K562 (cell line): ENCODE results near the gene NSF. TPM values are rescaled to one million over a fixed set of nuclear protein-coding genes. Genes with fewer than 3 reads are reported as not detected.

ENCODE experiments used
- ATAC-seq: fragments of 200-7000 bp; cut with Tn5 transposase; 3 replicates; pipeline ENCODE4 v1.9.1; 2020; ENCODE audit warnings: moderate library complexity
- BruUV-seq: library from RNA; stranded (reverse); fragments of 400-500 nt; replicated peaks from 2 replicates; lab custom pipeline; 2021; lab: Mats Ljungman, UMichigan
- CTCF ChIA-PET: fragments of 300-600 bp; formaldehyde crosslinking; extraction: SDS; loops from one replicate; lab custom pipeline; 2021; ENCODE audit warnings: low intra/inter-chr PET ratio; lab: Yijun Ruan, JAX
- POLR2A ChIA-PET: fragments of 300-600, 350-650 bp; sonication (Branson Sonifier 250); formaldehyde crosslinking; extraction: SDS; loops from one replicate; lab custom pipeline; 2021; ENCODE audit warnings: antibody characterized with exemption, inconsistent platforms; lab: Yijun Ruan, JAX
- DNase-seq, 4 experiments: peaks; one replicate each; pipeline versions ENCODE4 v3.0.0 to v3.0.0-alpha.2; 2011 to 2018; ENCODE audit warnings: low spot score in 3 of 4, mixed read lengths in 3 of 4; ENCODE audit errors: extremely low read depth in 1 of 4
- FAIRE-seq: peaks from 2 replicates; lab custom pipeline; 2011; peaks lifted over from hg19 to GRCh38; lab: Jason Lieb, UNC
- H2AFZ ChIP-seq: 2 replicates; pipeline ENCODE4 v1.6.0; 2011; ENCODE audit warnings: low read depth, low read length, control low read depth, inconsistent platforms
- H3K27ac ChIP-seq: fragments of 200-600 bp; 3 replicates; pipeline ENCODE4 v1.8.0; 2011; ENCODE audit warnings: low read depth, mild to moderate bottlenecking, control low read depth, inconsistent platforms, low read length, moderate library complexity, mixed read lengths; ENCODE audit errors: extremely low read depth
- H3K27me3 ChIP-seq, 2 experiments: fragments of 300-600 bp in 1 of 2; 2 replicates in 1 of 2; 3 replicates in 1 of 2; pipeline versions ENCODE4 v1.6.0 to v1.8.0; 2011; ENCODE audit warnings: inconsistent platforms in 2 of 2, low read length in 2 of 2, mild to moderate bottlenecking in 1 of 2, mixed read lengths in 1 of 2, moderate library complexity in 1 of 2; ENCODE audit not compliant: control insufficient read depth in 2 of 2, insufficient read depth in 2 of 2
- H3K36me3 ChIP-seq: fragments of 300-600 bp; 3 replicates; pipeline ENCODE4 v1.8.0; 2011; ENCODE audit warnings: mild to moderate bottlenecking, low read length, inconsistent platforms; ENCODE audit not compliant: control insufficient read depth, insufficient read depth
- H3K4me1 ChIP-seq, 2 experiments: fragments of 200-600 bp in 1 of 2; replicated peaks in 1 of 2; 2 replicates in 1 of 2; 3 replicates in 1 of 2; pipeline versions ENCODE4 v1.5.1 to v1.8.0; 2011; ENCODE audit warnings: inconsistent platforms in 2 of 2, low read length in 2 of 2, mild to moderate bottlenecking in 1 of 2, mixed read lengths in 1 of 2, moderate library complexity in 1 of 2; ENCODE audit not compliant: control insufficient read depth in 2 of 2, insufficient read depth in 2 of 2
- H3K4me2 ChIP-seq: 2 replicates; pipeline ENCODE4 v1.6.1; 2011; ENCODE audit warnings: low read length, control low read depth, inconsistent platforms, mixed read lengths; ENCODE audit not compliant: insufficient read depth
- H3K4me3 ChIP-seq: fragments of 200-600 bp; sonication (generic), shearing (Covaris generic); 2 replicates; pipeline ENCODE4 v1.5.1; 2016; ENCODE audit warnings: control low read depth, inconsistent platforms
- H3K79me2 ChIP-seq: fragments of 200-600 bp; 3 replicates; pipeline ENCODE4 v1.8.0; 2011; ENCODE audit warnings: low read length, inconsistent platforms; ENCODE audit not compliant: control insufficient read depth, insufficient read depth
- H3K9ac ChIP-seq, 2 experiments: 2 replicates each; pipeline versions ENCODE4 v1.6.0 to v1.6.1; 2011; ENCODE audit warnings: low read depth in 2 of 2, low read length in 2 of 2, control low read depth in 1 of 2, inconsistent platforms in 1 of 2, mild to moderate bottlenecking in 1 of 2, mixed read lengths in 1 of 2; ENCODE audit not compliant: insufficient read depth in 1 of 2
- H3K9me1 ChIP-seq: one replicate; pipeline ENCODE4 v1.6.0; 2011; ENCODE audit warnings: inconsistent platforms, mild to moderate bottlenecking, low read length, moderate library complexity; ENCODE audit not compliant: control insufficient read depth, insufficient read depth
- H3K9me3 ChIP-seq: replicated peaks from 2 replicates; pipeline ENCODE4 v1.5.1; 2011; ENCODE audit warnings: low read depth, low read length, inconsistent platforms; ENCODE audit not compliant: control insufficient read depth, insufficient read depth
- H4K20me1 ChIP-seq: replicated peaks from 2 replicates; pipeline ENCODE4 v1.6.1; 2011; ENCODE audit warnings: low read length, inconsistent platforms, mixed read lengths; ENCODE audit not compliant: control insufficient read depth, insufficient read depth
- BACH1 ChIP-seq: fragments of 200-800 bp; sonication (Bioruptor generic); IDR thresholded peaks from 2 replicates; pipeline ENCODE4 v1.6.1; 2016; ENCODE audit warnings: missing genetic modification characterization, missing compliant biosample characterization
- CTBP1 ChIP-seq: fragments of 450-650 bp; IDR thresholded peaks from 2 replicates; pipeline ENCODE4 v1.6.1; 2016; ENCODE audit warnings: borderline replicate concordance
- DACH1 ChIP-seq: fragments of 450-650 bp; IDR thresholded peaks from 2 replicates; pipeline ENCODE4 v1.6.1; 2018; ENCODE audit not compliant: partially characterized antibody
- DIDO1 ChIP-seq: fragments of 450-650 bp; IDR thresholded peaks from 2 replicates; pipeline ENCODE4 v1.6.1; 2016; ENCODE audit warnings: low read depth, missing biosample characterization, missing genetic modification characterization
- FOXJ2 ChIP-seq: fragments of 200-800 bp; sonication (Bioruptor generic); IDR thresholded peaks from 2 replicates; pipeline ENCODE4 v1.6.1; 2016; ENCODE audit warnings: missing genetic modification characterization, missing compliant biosample characterization
- FOXK2 ChIP-seq, 2 experiments: fragments of 450-650 bp; IDR thresholded peaks in 1 of 2; conservative IDR thresholded peaks in 1 of 2; 2 replicates each; pipeline ENCODE4 v1.6.1; 2016; ENCODE audit warnings: low read depth in 2 of 2, mild to moderate bottlenecking in 1 of 2
- KLF6 ChIP-seq: fragments of 250-450 bp; sonication (Bioruptor Pico); IDR thresholded peaks from 2 replicates; pipeline ENCODE4 v1.4.0; 2020; ENCODE audit warnings: mild to moderate bottlenecking, moderate library complexity, borderline replicate concordance
- PCBP1 ChIP-seq: fragments of 200-400 bp; formaldehyde crosslinking; IDR thresholded peaks from 2 replicates; pipeline ENCODE4 v1.6.1; 2018; ENCODE audit warnings: mild to moderate bottlenecking, low read depth, low read length; ENCODE audit not compliant: poor library complexity, severe bottlenecking
- RFX5 ChIP-seq: IDR thresholded peaks from 2 replicates; pipeline ENCODE4 v1.6.1; 2011; ENCODE audit warnings: low read depth, mild to moderate bottlenecking, improper control_type of control experiment, low read length
- SMAD3 ChIP-seq: fragments of 450-650 bp; formaldehyde crosslinking; conservative IDR thresholded peaks from 2 replicates; pipeline ENCODE4 v1.4.0; 2020; ENCODE audit warnings: mild to moderate bottlenecking
- SMARCA4 ChIP-seq: fragments of 450-650 bp; IDR thresholded peaks from 2 replicates; pipeline ENCODE4 v1.6.1; 2016
- THRA ChIP-seq: fragments of 450-650 bp; IDR thresholded peaks from 2 replicates; pipeline ENCODE4 v1.6.1; 2017; ENCODE audit warnings: mild to moderate bottlenecking, moderate library complexity
- ZFP36 ChIP-seq: fragments of 150-350 bp; IDR thresholded peaks from 2 replicates; pipeline ENCODE4 v1.6.1; 2018; ENCODE audit warnings: low read length, low read depth; ENCODE audit not compliant: partially characterized antibody
- ZFPM2 ChIP-seq: fragments of 250-450 bp; sonication (Bioruptor Pico); IDR thresholded peaks from 2 replicates; pipeline ENCODE4 v1.5.1; 2022; ENCODE audit warnings: mild to moderate bottlenecking
- ZNF77 ChIP-seq: fragments of 250-450 bp; sonication (Bioruptor Pico); IDR thresholded peaks from 2 replicates; pipeline ENCODE4 v1.5.0; 2020
- ZNF780A ChIP-seq: fragments of 250-450 bp; sonication (Bioruptor Pico); IDR thresholded peaks from 2 replicates; pipeline ENCODE4 v1.5.0; 2021; ENCODE audit warnings: mild to moderate bottlenecking
- WGBS: fragments of 100-300 bp; shearing (Covaris generic); methylation state at CpG from one replicate; pipeline ENCODE4 v1.1.6; 2016; ENCODE audit warnings: low coverage, mixed read lengths; ENCODE audit not compliant: insufficient coverage; ENCODE audit errors: missing lambda C conversion rate; 5-methylcytosine and 5-hydroxymethylcytosine counted together
- in situ Hi-C: fragments of 300-500 bp; cut with MboI; formaldehyde crosslinking; loops from 4 replicates; pipeline ENCODE4 v1.15.0; 2018; ENCODE audit warnings: inconsistent platforms, mixed read lengths
- intact Hi-C: fragments of 100-400 bp; cut with micrococcal nuclease; formaldehyde crosslinking; loops from 2 replicates; pipeline ENCODE4 v1.14.2; 2022
- polyA plus RNA-seq, 8 experiments: library from polyadenylated mRNA; depleted of rRNA in 4 of 8; stranded (reverse) in 5 of 8; unstranded in 3 of 8; fragments of >200 nt; fragmentation: Nextera tagmentation in 2 of 8; fragmentation: Illumina TruSeq in 1 of 8; extraction: Ambion mirVana in 2 of 8; extraction: Trizol in 1 of 8; gene quantifications; 2 replicates each; pipeline versions ENCODE4 v1.2.1 to v1.2.3, GENCODE V29; 2011 to 2014; ENCODE audit warnings: inconsistent platforms in 1 of 8, missing spikeins in 1 of 8
- total RNA-seq, 7 experiments: library from RNA; depleted of rRNA in 6 of 7; stranded (reverse); fragments of >200 nt in 6 of 7; fragmentation: Illumina TruSeq in 2 of 7; extraction: Trizol in 2 of 7; gene quantifications; 2 replicates each; pipeline versions ENCODE4 v1.2.1 to v1.2.3, GENCODE V29; 2011 to 2021; ENCODE audit warnings: low replicate concordance in 1 of 7
- TF ChIP-seq, protein P1 (sequence below): fragments of 250-450 bp; sonication (Bioruptor Pico); IDR thresholded peaks from 2 replicates; pipeline ENCODE4 v1.6.1; 2021; ENCODE audit warnings: mild to moderate bottlenecking

The NSF gene
- total and polyA plus RNA-seq, 9 of the 15 experiments (the other 6 are each of a cell fraction or from before 2014, with no cell fraction given), result 16.7 to 39.8 (median 36.7) TPM

- Histone ChIP-seq H2AFZ (no peak overlapping the region), H3K79me2 (no peaks in the 10 kb centered on the region), H4K20me1 (no peaks in the 10 kb centered on the region), H3K4me3 (no peak overlapping the region), H3K27me3 (no peaks in the 10 kb centered on the region), H3K9me1 (no peaks in the 10 kb centered on the region), H3K9me3 (no peaks in the 10 kb centered on the region), H3K4me2 (no peak overlapping the region), H3K27ac (no peak overlapping the region), H3K9ac (no peak overlapping the region), H3K36me3 (peaks cover 62% of the 10 kb centered on the region), H3K4me1 (no peaks in the 10 kb centered on the region; a peak in 1 of 5 replicates)
- in situ Hi-C loops (loop anchor here (25.0 kb wide), 1 partner anchor 316 kb away; no protein-coding TSS in a partner anchor), intact Hi-C loops (no loop called here)
- TF ChIP-seq ZFPM2, result no peak
- no peak for TF ChIP-seq THRA
- no peak for TF ChIP-seq PCBP1
- no peak for TF ChIP-seq BACH1
- TF ChIP-seq ZFP36, result no peak
- no peak for TF ChIP-seq FOXK2 (conservative IDR thresholded peaks at IDR 0.05 in 1 of 2, IDR thresholded peaks at IDR 0.05 in 1 of 2; ENCODE audit: low read depth in 2 of 2)
- TF ChIP-seq SMAD3 (CRISPR knock-in tag), result no peak
- TF ChIP-seq SMARCA4, result no peak
- no peak for TF ChIP-seq KLF6
- TF ChIP-seq DACH1, result no peak
- TF ChIP-seq ZNF77 (CRISPR knock-in tag), result no peak
- TF ChIP-seq RFX5, result no peak
- TF ChIP-seq CTBP1, result no peak
- TF ChIP-seq, protein P1, sequence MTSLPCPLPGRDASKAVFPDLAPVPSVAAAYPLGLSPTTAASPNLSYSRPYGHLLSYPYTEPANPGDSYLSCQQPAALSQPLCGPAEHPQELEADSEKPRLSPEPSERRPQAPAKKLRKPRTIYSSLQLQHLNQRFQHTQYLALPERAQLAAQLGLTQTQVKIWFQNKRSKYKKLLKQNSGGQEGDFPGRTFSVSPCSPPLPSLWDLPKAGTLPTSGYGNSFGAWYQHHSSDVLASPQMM (CRISPR knock-in tag), result no peak
- no peak for TF ChIP-seq ZNF780A (CRISPR knock-in tag)
- no peak for TF ChIP-seq FOXJ2
- no peak for TF ChIP-seq DIDO1 (tag)
- DNase-seq, result no peak
- no peak for ATAC-seq
- ChIA-PET CTCF (no interaction called here), POLR2A (interaction anchor here (1.4 kb wide), 1 partner anchor 11 kb away, joined by 5 read pairs; no protein-coding TSS in a partner anchor)
- no peak for FAIRE-seq
- 57% methylated on average over 3 of the region's 3 CpGs for WGBS
- BruUV-seq, result no TSS peak
Observed at GRCh38 chr17:46753776-46754175, 163.3 kb downstream of the NSF start.
